Neural progenitor cell (in vitro differentiated cells): ENCODE results near the gene SRBD1. TPM values are rescaled to one million over a fixed set of nuclear protein-coding genes. Genes with fewer than 3 reads are reported as not detected.

Experiments
- DNase-seq: peaks from one replicate; pipeline ENCODE4 v3.0.0-alpha.2; 2016; ENCODE audit warnings: low spot score
- H2AFZ ChIP-seq: fragments of 200-600 bp; sonication (generic); replicated peaks from 2 replicates; pipeline ENCODE4 v1.6.1; 2016; ENCODE audit warnings: antibody characterized with exemption
- H3F3A ChIP-seq: fragments of 200-600 bp; sonication (generic); 2 replicates; pipeline ENCODE4 v1.6.1; 2016; ENCODE audit warnings: antibody characterized with exemption, low read depth
- H3K27ac ChIP-seq: fragments of 200-600 bp; sonication (generic); 2 replicates; pipeline ENCODE4 v1.5.1; 2016; ENCODE audit warnings: mild to moderate bottlenecking
- H3K27me3 ChIP-seq: fragments of 200-600 bp; sonication (generic); 2 replicates; pipeline ENCODE4 v1.6.1; 2016; ENCODE audit warnings: mild to moderate bottlenecking, moderate library complexity
- H3K36me3 ChIP-seq: fragments of 200-600 bp; sonication (generic); 2 replicates; pipeline ENCODE4 v1.5.1; 2016
- H3K4me1 ChIP-seq: fragments of 200-600 bp; sonication (generic); 2 replicates; pipeline ENCODE4 v1.6.1; 2016; ENCODE audit warnings: mixed run types
- H3K4me2 ChIP-seq: fragments of 200-600 bp; sonication (generic); 2 replicates; pipeline ENCODE4 v1.6.1; 2016
- H3K4me3 ChIP-seq: fragments of 200-600 bp; sonication (generic); 2 replicates; pipeline ENCODE4 v1.5.1; 2016
- H3K79me2 ChIP-seq: fragments of 200-600 bp; sonication (generic); 2 replicates; pipeline ENCODE4 v1.6.1; 2016; ENCODE audit warnings: low read depth
- H3K9ac ChIP-seq: fragments of 200-600 bp; sonication (generic); 2 replicates; pipeline ENCODE4 v1.6.1; 2016
- H3K9me3 ChIP-seq: fragments of 200-600 bp; sonication (generic); 2 replicates; pipeline ENCODE4 v1.5.1; 2016; ENCODE audit warnings: low read depth
- H4K20me1 ChIP-seq: fragments of 200-600 bp; sonication (generic); 2 replicates; pipeline ENCODE4 v1.6.1; 2016; ENCODE audit warnings: low read depth
- H3K27ac Mint-ChIP-seq: 3 replicates; pipeline ENCODE4 v1.8.0; 2021; ENCODE audit warnings: mixed read lengths
- H3K27me3 Mint-ChIP-seq: 2 replicates; pipeline ENCODE4 v1.8.0; 2022; ENCODE audit warnings: low read depth, mild to moderate bottlenecking, inconsistent platforms, moderate library complexity, mixed read lengths; ENCODE audit not compliant: insufficient read depth
- H3K36me3 Mint-ChIP-seq: 3 replicates; pipeline ENCODE4 v1.8.0; 2021; ENCODE audit warnings: mixed read lengths
- H3K4me1 Mint-ChIP-seq: 3 replicates; pipeline ENCODE4 v1.8.0; 2021; ENCODE audit warnings: mixed read lengths
- H3K4me3 Mint-ChIP-seq: 3 replicates; pipeline ENCODE4 v1.8.0; 2021; ENCODE audit warnings: mild to moderate bottlenecking, moderate library complexity, mixed read lengths
- H3K9me3 Mint-ChIP-seq: 3 replicates; pipeline ENCODE4 v1.8.0; 2020; ENCODE audit warnings: mixed read lengths
- CTCF ChIP-seq: fragments of 200-600 bp; sonication (generic); IDR thresholded peaks from 2 replicates; pipeline ENCODE4 v1.5.1; 2017; ENCODE audit warnings: antibody characterized with exemption, mild to moderate bottlenecking
- EZH2 ChIP-seq: fragments of 200-600 bp; sonication (generic); IDR thresholded peaks from 2 replicates; pipeline ENCODE4 v1.6.1; 2017; ENCODE audit warnings: antibody characterized with exemption, mild to moderate bottlenecking, moderate library complexity
- EZH2phosphoT487 ChIP-seq: fragments of 200-600 bp; sonication (generic); IDR thresholded peaks from 2 replicates; pipeline ENCODE4 v1.6.1; 2017; ENCODE audit warnings: antibody characterized with exemption
- total RNA-seq: library from RNA; depleted of rRNA; stranded (reverse); fragments of >200 nt; gene quantifications from 2 replicates; pipeline ENCODE4 v1.2.3, GENCODE V29; 2015; ENCODE audit warnings: low replicate concordance

The SRBD1 gene
- total RNA-seq, 1 donor from 2014 or later = 37.2 TPM

DNA sequence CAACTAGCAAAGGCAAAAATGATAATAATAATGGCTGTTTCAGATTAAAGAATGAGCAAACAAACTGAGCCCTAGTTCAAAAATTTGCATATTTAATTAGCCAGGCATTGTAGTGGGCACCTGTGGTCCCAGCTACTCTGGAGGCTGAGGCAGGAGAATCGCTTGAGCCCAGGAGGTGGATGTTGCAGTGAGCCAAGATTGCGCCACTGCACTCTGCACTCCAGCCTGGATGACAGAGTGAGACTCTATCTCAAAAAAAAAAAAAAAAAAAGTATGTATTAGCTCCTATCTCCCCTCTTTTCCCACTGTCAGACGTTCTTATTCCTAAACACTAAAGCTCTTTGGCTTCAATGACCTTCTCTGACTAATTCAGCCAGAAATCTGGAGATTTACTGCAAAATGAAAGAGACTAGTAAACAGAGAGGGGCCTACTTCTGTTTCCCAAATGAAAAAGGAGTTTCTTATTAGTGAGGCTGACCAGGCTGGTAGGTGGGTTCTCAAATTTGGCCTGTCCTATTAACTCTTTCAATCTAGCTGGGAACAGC is 3.9 kb upstream of the SRBD1 start:
- Mint-ChIP-seq H3K36me3 (no peaks in the 10 kb centered on the region), H3K9me3 (no peaks in the 10 kb centered on the region), H3K27ac (no peak overlapping the region), H3K27me3 (no peaks in the 10 kb centered on the region), H3K4me3 (no peak overlapping the region), H3K4me1 (peaks cover 4% of the 10 kb centered on the region)
- peaks cover 1% of the 10 kb centered on the region for H3K4me1 ChIP-seq
- no peaks in the 10 kb centered on the region for H4K20me1 ChIP-seq
- H3K4me2 ChIP-seq = no peak overlapping the region
- H3K36me3 ChIP-seq = no peaks in the 10 kb centered on the region
- no peak overlapping the region for H3K9ac ChIP-seq
- H3F3A ChIP-seq = no peaks in the 10 kb centered on the region
- H3K27me3 ChIP-seq = no peaks in the 10 kb centered on the region
- TF ChIP-seq EZH2phosphoT487 (no peak), EZH2 (no peak), CTCF (no peak)
- H3K79me2 ChIP-seq = peaks cover 5% of the 10 kb centered on the region
- no peak for DNase-seq
- H3K27ac ChIP-seq = no peak overlapping the region
- H3K9me3 ChIP-seq = no peaks in the 10 kb centered on the region
- H3K4me3 ChIP-seq = no peak overlapping the region
- H2AFZ ChIP-seq = peak overlapping the region; percentile 44

GRCh38 chr2:45614330-45614729 is 3.3 kb upstream of the SRBD1 start:
- H3K27ac Mint-ChIP-seq = no peak overlapping the region
- no peak for DNase-seq
- Histone ChIP-seq H3K27me3 (no peaks in the 10 kb centered on the region), H2AFZ (no peak overlapping the region), H3F3A (no peaks in the 10 kb centered on the region), H3K36me3 (no peaks in the 10 kb centered on the region), H3K4me1 (peaks cover 4% of the 10 kb centered on the region), H3K27ac (no peak overlapping the region), H3K9ac (no peak overlapping the region), H3K79me2 (peaks cover 11% of the 10 kb centered on the region), H3K4me3 (no peak overlapping the region), H3K9me3 (no peaks in the 10 kb centered on the region), H3K4me2 (no peak overlapping the region), H4K20me1 (no peaks in the 10 kb centered on the region)
- H3K9me3 Mint-ChIP-seq = no peaks in the 10 kb centered on the region
- peaks cover 7% of the 10 kb centered on the region for H3K4me1 Mint-ChIP-seq
- TF ChIP-seq EZH2 (no peak), EZH2phosphoT487 (no peak), CTCF (no peak)
- no peaks in the 10 kb centered on the region for H3K27me3 Mint-ChIP-seq
- no peaks in the 10 kb centered on the region for H3K36me3 Mint-ChIP-seq
- no peak overlapping the region for H3K4me3 Mint-ChIP-seq

GRCh38 chr2:45612731-45613130 is 1.7 kb upstream of the SRBD1 start:
- H2AFZ ChIP-seq = no peak overlapping the region
- H3K4me1 Mint-ChIP-seq = peaks cover 12% of the 10 kb centered on the region
- H3K9me3 Mint-ChIP-seq = no peaks in the 10 kb centered on the region

More at GRCh38 chr2:45612731-45613130, 1.7 kb upstream of the SRBD1 start:
- no peaks in the 10 kb centered on the region for H3K36me3 Mint-ChIP-seq
- DNase-seq = no peak
- Histone ChIP-seq H3K4me1 (peaks cover 4% of the 10 kb centered on the region), H3K9ac (no peak overlapping the region), H4K20me1 (no peaks in the 10 kb centered on the region), H3K9me3 (no peaks in the 10 kb centered on the region), H3K4me2 (no peak overlapping the region), H3K27me3 (no peaks in the 10 kb centered on the region), H3K27ac (no peak overlapping the region), H3K36me3 (no peaks in the 10 kb centered on the region), H3K79me2 (peaks cover 26% of the 10 kb centered on the region), H3K4me3 (no peak overlapping the region), H3F3A (peaks cover 8% of the 10 kb centered on the region)
- no peaks in the 10 kb centered on the region for H3K27me3 Mint-ChIP-seq
- no peak for TF ChIP-seq EZH2
- no peak for TF ChIP-seq EZH2phosphoT487
- TF ChIP-seq CTCF = no peak
- H3K27ac Mint-ChIP-seq = no peak overlapping the region
- H3K4me3 Mint-ChIP-seq = no peak overlapping the region
